SK-N-MC (cell line): ENCODE measurements around the gene CYP27C1.
"Not testable (repeated sequence)": the region's sequence is repeated elsewhere in the genome, so short reads cannot be mapped to it uniquely, and the experiment has no call there.

ENCODE experiments used
- DNase-seq: peaks from one replicate; pipeline ENCODE4 v3.0.0-alpha.2; 2011; ENCODE audit warnings: low read depth, low spot score
- H3K27ac ChIP-seq: fragments of 200-600 bp; sonication (generic); 2 replicates; pipeline ENCODE4 v1.5.1; 2016; ENCODE audit warnings: mixed run types
- H3K36me3 ChIP-seq: fragments of 200-600 bp; sonication (generic); 2 replicates; pipeline ENCODE4 v1.6.1; 2017; ENCODE audit warnings: antibody characterized with exemption, low read length, mixed read lengths; ENCODE audit not compliant: insufficient read depth
- H3K4me3 ChIP-seq: fragments of 200-600 bp; sonication (generic); 2 replicates; pipeline ENCODE4 v1.5.1; 2016
- H3K9ac ChIP-seq: fragments of 200-600 bp; sonication (generic); 2 replicates; pipeline ENCODE4 v1.8.0; 2017; ENCODE audit warnings: mixed run types, mixed read lengths; ENCODE audit not compliant: insufficient read length
- H3K9me3 ChIP-seq: fragments of 200-600 bp; sonication (generic); 2 replicates; pipeline ENCODE4 v1.6.1; 2017; ENCODE audit warnings: low read depth, mild to moderate bottlenecking, antibody characterized with exemption, low read length, moderate library complexity, mixed read lengths
- EZH2 ChIP-seq: fragments of 200-600 bp; sonication (generic); IDR thresholded peaks from one replicate; pipeline ENCODE4 v1.6.1; 2017; ENCODE audit warnings: antibody characterized with exemption
- FOXP2 ChIP-seq: optimal IDR thresholded peaks from 2 replicates; pipeline ENCODE3; 2011; ENCODE audit warnings: mild to moderate bottlenecking, moderate library complexity; ENCODE audit not compliant: insufficient read depth; ENCODE audit errors: extremely low read length, control extremely low read depth
- POLR2AphosphoS5 ChIP-seq: IDR thresholded peaks from 2 replicates; pipeline ENCODE4 v1.6.1; 2012; ENCODE audit warnings: mild to moderate bottlenecking, low read depth, low read length, borderline replicate concordance

CYP27C1 gene

DNA sequence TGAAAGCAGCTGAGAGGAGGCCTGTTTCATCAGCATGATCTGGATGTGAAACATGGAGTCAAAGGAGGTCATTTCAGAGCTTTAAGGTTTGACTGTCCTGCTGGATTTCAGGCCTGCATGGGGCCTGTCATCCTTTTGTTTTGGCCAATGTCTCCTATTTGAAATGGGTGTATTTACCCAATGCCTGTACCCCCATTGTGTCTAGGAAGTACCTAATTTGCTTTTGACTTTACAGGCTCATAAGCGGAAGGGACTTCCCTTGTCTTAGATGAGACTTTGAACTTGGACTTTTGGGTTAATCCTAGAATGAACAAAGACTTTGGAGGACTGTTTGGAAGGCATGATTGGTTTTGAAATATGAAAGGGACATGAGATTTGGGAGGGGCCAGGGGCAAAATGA, 19.3 kb upstream of the CYP27C1 start:
- Histone ChIP-seq H3K27ac (no peak overlapping the region), H3K9me3 (0 out of 2 replicates have a peak, but pooled peaks cover 3% of the 10 kb centered on the region), H3K9ac (no peak overlapping the region), H3K4me3 (no peak overlapping the region), H3K36me3 (no peaks in the 10 kb centered on the region)
- no peak for DNase-seq
- no peak for TF ChIP-seq FOXP2
- no peak for TF ChIP-seq EZH2
- TF ChIP-seq POLR2AphosphoS5, result no peak

DNA sequence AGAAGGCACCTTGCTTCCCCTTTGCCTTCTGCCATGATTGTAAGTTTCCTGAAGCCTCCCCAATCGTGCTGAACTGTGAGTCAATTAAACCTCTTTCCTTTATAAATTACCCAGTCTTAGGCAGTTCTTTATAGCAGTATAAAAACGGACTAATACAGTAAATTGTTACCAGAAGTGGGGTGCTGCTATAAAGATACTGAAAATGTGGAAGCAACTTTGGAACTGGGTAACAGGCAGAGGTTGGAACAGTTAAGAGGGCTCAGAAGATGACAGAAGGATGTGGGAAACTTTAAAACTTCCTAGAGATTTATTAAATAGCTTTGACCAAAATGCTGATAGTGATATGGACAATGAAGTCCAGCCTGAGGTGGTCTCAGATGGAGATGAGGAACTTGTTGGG, 17.7 kb upstream of the CYP27C1 start:
- H3K4me3 ChIP-seq, H3K36me3 ChIP-seq, DNase-seq, H3K9me3 ChIP-seq, H3K9ac ChIP-seq, H3K27ac ChIP-seq: not testable (repeated sequence)

DNA sequence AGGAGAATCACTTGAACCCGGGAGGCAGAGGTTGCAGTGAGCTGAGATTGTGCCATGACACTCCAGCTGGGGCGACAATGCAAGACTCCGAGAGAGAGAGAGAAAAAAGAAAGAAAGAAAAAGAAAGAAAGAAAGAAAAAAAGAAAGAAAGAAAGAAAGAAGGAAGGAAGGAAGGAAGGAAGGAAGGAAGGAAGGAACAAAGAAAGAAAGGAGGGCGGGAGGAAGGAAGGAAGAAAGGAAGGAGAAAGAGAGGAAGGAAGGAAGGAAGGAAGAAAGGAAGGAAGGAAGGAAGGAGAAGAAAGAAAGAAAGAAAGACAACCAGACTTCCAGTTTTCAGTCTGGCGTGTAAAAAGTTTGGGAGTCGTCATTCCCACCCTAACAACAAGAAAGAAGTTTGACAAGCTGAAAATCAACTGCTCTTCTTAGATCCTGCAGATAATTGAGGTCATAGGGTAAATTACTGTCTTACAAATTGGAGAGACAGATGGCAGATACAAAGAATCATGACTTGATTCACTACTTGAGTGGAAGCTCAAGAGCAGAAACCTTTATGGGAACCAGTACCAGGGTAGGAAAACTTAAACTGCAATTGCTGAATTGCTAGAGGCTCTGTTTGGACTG, 15.1 kb upstream of the CYP27C1 start:
- Histone ChIP-seq H3K36me3 (no peaks in the 10 kb centered on the region), H3K9me3 (0 out of 2 replicates have a peak, but pooled peaks cover 3% of the 10 kb centered on the region), H3K9ac (no peak overlapping the region), H3K4me3 (peak overlapping the region; percentile 13; the same call in 1 of the 2 replicates), H3K27ac (peak overlapping the region; percentile 92)
- TF ChIP-seq EZH2, result no peak
- no peak for TF ChIP-seq FOXP2
- no peak for TF ChIP-seq POLR2AphosphoS5
- peak; percentile 63 for DNase-seq

DNA sequence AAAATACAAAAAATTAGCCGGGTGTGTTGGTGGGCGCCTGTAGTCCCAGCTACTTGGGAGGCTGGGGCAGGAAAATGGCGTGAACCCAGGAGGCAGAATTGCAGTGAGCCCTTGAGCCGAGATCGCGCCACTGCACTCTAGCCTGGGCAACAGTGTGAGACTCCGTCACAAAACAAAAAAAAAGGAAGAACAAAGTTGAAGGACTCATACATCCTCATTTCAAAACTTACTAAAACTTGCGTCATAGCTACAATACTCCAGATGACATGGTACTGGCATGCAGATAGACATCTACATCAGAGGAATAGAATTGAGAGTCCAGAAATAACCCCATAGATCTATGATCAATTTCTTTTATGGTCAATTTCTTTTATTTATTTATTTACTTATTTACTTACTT, 13.6 kb upstream of the CYP27C1 start:
- no peak overlapping the region for H3K4me3 ChIP-seq
- H3K9me3 ChIP-seq, result 0 out of 2 replicates have a peak, but pooled peaks cover 3% of the 10 kb centered on the region
- no peak overlapping the region for H3K9ac ChIP-seq
- no peak overlapping the region for H3K27ac ChIP-seq
- TF ChIP-seq EZH2, result no peak
- no peak for TF ChIP-seq FOXP2
- no peak for TF ChIP-seq POLR2AphosphoS5
- DNase-seq, result no peak
- no peaks in the 10 kb centered on the region for H3K36me3 ChIP-seq

DNA sequence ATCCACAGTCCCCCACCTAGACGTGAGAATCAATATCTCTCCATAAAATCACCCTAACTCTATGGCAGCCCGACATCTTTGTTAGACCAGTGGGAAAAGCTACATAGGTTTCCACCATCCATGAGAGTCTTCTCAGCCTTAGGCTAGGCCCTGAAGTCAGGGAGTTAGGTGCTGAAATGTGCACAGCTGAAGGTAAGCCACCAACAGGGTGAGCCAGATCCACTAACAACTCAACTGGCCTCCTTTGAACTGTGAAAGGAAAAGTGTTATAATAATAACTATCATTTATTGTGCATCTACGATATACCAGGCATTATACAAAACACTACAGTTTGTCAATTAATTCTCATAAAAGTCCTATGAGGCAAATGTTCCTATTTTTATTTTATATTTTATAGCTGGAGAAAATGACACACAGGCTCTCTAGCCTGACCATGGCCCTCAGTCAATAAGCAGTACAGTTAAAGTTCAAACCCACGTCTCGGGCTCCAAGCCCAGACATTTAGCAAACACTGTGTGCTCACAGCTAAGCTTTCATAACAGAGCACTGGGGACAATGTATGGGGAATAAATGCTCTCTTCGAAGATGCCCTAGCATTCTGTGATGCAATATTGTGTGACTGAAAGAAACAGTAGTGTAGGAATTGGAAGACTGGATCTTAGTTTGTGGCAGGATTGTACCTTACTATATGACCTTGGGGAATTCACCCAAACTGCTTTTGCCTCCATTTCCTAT, 11.2 kb upstream of the CYP27C1 start:
- no peaks in the 10 kb centered on the region for H3K9me3 ChIP-seq
- no peak overlapping the region for H3K27ac ChIP-seq
- DNase-seq, result no peak
- H3K4me3 ChIP-seq, result no peak overlapping the region
- TF ChIP-seq FOXP2, result no peak
- TF ChIP-seq EZH2, result no peak
- TF ChIP-seq POLR2AphosphoS5, result no peak
- no peak overlapping the region for H3K9ac ChIP-seq
- H3K36me3 ChIP-seq, result no peaks in the 10 kb centered on the region

DNA sequence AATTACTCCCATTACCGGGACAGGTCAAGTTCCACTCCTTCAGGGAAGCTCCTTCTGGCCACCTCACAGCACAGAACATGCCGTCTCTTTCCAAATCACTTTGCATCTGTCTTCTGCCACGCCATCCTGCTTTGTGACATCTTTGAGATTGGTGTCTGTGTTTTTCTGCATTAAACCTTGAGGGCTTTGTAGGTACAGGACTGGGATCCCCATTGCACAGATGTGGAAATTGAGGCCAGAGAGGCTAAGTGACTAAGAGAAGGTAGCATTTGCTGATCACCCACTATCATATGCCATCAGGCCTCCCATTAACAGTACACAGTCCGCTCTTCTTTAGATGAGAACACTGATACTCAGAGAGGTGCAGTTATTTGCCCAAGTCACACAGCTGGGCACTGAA, 9.5 kb upstream of the CYP27C1 start:
- Histone ChIP-seq H3K27ac (no peak overlapping the region), H3K9ac (no peak overlapping the region), H3K4me3 (no peak overlapping the region), H3K36me3 (no peaks in the 10 kb centered on the region), H3K9me3 (no peaks in the 10 kb centered on the region)
- TF ChIP-seq POLR2AphosphoS5 (no peak), FOXP2 (no peak), EZH2 (no peak)
- DNase-seq, result no peak

DNA sequence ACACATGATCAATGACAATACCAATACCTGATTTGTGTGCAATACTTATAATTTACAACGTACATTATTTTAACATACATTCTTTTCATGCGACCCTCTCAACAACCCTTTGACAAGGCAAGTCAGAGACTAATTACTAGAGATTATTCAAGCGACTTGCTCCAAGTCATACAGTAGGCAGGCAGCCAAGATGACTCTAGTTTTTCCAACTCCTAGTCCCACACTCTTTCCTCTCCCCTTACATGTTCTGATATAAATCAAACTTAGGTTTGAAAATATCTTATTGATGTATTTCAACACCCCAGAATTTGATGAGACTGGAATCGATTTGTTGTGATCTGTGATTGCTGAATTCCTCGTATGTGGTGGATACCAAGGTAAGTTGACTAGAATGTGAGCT, 8.0 kb upstream of the CYP27C1 start:
- DNase-seq, result no peak
- TF ChIP-seq FOXP2 (no peak), POLR2AphosphoS5 (no peak), EZH2 (no peak)
- Histone ChIP-seq H3K27ac (no peak overlapping the region), H3K36me3 (no peaks in the 10 kb centered on the region), H3K9ac (no peak overlapping the region), H3K4me3 (no peak overlapping the region), H3K9me3 (no peaks in the 10 kb centered on the region)

DNA sequence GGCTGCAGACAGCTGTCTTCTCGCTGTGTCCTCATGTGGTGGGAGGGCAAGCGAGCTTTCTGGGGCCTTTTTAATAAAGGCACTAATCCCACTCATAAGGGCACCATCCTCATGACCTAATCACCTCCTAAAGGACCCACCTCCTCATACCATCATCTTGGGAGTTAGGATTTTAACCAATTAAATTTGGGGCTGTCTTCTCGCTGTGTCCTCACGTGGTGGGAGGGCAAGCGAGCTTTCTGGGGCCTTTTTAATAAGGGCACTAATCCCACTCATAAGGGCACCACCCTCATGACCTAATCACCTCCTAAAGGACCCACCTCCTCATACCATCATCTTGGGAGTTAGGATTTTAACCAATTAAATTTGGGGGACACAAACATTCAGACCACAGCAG, 7.2 kb upstream of the CYP27C1 start:
- H3K36me3 ChIP-seq, DNase-seq, H3K9ac ChIP-seq, H3K27ac ChIP-seq, H3K4me3 ChIP-seq, H3K9me3 ChIP-seq: not testable (repeated sequence)

DNA sequence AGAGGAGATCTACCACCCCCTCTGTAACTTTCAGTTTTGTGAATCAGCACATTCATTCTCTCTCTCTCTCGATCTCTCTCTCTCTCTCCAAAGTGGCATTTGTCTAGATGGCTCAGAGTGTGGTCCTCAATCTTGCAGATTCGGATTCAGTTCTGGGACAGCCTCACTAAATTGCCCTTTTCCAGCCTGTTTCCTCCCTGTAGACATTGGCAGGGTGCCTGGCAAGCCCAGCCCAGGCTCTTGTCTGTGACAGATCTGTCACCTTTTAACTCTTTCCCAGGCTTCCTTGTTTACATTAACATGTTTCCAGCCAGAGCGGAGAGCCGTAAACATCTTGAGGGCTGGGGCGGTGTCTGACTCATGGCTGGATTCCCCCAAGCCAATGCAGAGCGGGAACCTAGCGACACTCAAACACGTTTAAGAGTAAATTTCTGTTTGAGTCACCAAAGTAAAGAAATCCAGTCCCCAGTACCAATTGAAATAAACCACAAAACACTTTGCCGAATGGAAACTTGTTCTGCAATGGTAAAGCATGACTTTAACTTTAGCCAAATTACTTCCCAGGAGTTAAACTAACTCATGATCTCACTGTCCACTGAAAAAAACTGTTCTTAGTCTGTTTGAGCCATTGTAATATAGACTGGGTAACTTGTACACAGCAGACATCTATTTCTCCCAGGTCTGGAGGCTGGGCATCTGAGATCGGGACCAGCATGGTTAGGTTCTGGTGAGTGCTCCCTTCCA, 6.6 kb upstream of the CYP27C1 start:
- DNase-seq, result no peak
- no peak overlapping the region for H3K9ac ChIP-seq
- H3K9me3 ChIP-seq, result no peaks in the 10 kb centered on the region
- no peaks in the 10 kb centered on the region for H3K36me3 ChIP-seq
- no peak for TF ChIP-seq POLR2AphosphoS5
- no peak for TF ChIP-seq EZH2
- no peak for TF ChIP-seq FOXP2
- no peak overlapping the region for H3K4me3 ChIP-seq
- H3K27ac ChIP-seq, result peak overlapping the region; percentile 58; the same call in 1 of the 2 replicates
